SH-SY5Y (cell line): ENCODE results near the gene SLC12A5.

Source experiments
- GATA2 ChIP-seq: IDR thresholded peaks from 2 replicates; pipeline ENCODE4 v1.6.1; 2011; ENCODE audit warnings: mild to moderate bottlenecking, low read depth, low read length
- GATA3 ChIP-seq: IDR thresholded peaks from 2 replicates; pipeline ENCODE4 v1.6.1; 2011; ENCODE audit warnings: low read depth, mild to moderate bottlenecking, low read length, moderate library complexity

DNA sequence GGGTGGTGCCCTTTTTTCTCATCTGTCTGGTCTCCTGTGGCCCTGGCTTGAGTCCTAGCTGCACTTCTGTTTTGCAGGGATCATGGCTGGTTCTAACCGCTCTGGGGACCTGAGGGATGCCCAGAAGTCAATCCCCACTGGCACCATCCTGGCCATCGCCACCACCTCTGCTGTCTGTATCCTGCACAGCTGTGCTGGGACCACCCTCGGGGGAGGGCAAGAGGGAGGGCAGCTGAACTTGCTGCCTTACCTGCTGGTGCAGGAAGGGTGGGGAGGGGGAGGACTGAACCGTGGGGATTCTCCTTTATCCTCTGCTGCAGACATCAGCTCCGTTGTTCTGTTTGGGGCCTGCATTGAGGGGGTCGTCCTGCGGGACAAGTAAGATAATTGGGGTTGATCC is 14.5 kb downstream of the SLC12A5 start:
- TF ChIP-seq GATA2 (no peak), GATA3 (no peak)
